Parathyroid adenoma (tissue), 2 donors: ENCODE data around the gene SORL1-AS1.
"Not testable (repeated sequence)": the region's sequence is repeated elsewhere in the genome, so short reads cannot be mapped to it uniquely, and the experiment has no call there.

Experiments used
- H2AFZ ChIP-seq: fragments of 300-600 bp; sonication (generic); one replicate; pipeline ENCODE4 v1.7.0; 2017; ENCODE audit warnings: antibody characterized with exemption, mild to moderate bottlenecking
- H3K27ac ChIP-seq: fragments of 300-600 bp; sonication (generic); one replicate; pipeline ENCODE4 v1.7.0; 2017
- H3K27me3 ChIP-seq: fragments of 300-600 bp; sonication (generic); one replicate; pipeline ENCODE4 v1.7.0; 2017; ENCODE audit warnings: low read length; ENCODE audit not compliant: control insufficient read depth, insufficient read depth
- H3K36me3 ChIP-seq: fragments of 300-600 bp; sonication (generic); one replicate; pipeline ENCODE4 v1.7.0; 2017; ENCODE audit warnings: low read length; ENCODE audit not compliant: control insufficient read depth, insufficient read depth
- H3K4me1 ChIP-seq: fragments of 300-600 bp; sonication (generic); one replicate; pipeline ENCODE4 v1.7.0; 2017; ENCODE audit warnings: control low read depth
- H3K4me2 ChIP-seq: fragments of 300-600 bp; sonication (generic); one replicate; pipeline ENCODE4 v1.7.0; 2017; ENCODE audit warnings: low read length
- H3K4me3 ChIP-seq: fragments of 300-600 bp; sonication (generic); one replicate; pipeline ENCODE4 v1.7.0; 2017; ENCODE audit warnings: low read depth, low read length
- H3K79me2 ChIP-seq: fragments of 300-600 bp; sonication (generic); one replicate; pipeline ENCODE4 v1.7.0; 2017; ENCODE audit warnings: control low read depth
- H3K9ac ChIP-seq: fragments of 300-600 bp; sonication (generic); one replicate; pipeline ENCODE4 v1.7.0; 2017; ENCODE audit warnings: mild to moderate bottlenecking
- H3K9me3 ChIP-seq: fragments of 300-600 bp; sonication (generic); one replicate; pipeline ENCODE4 v1.7.0; 2017; ENCODE audit warnings: low read length; ENCODE audit not compliant: control insufficient read depth
- CTCF ChIP-seq: fragments of 300-600 bp; sonication (generic); IDR thresholded peaks from one replicate; pipeline ENCODE4 v1.7.0; 2017; ENCODE audit warnings: antibody characterized with exemption, mild to moderate bottlenecking
- donor health status: primary hyperparathyroidism.

Gene SORL1-AS1

GRCh38 chr11:121482231-121483129 is 29.7 kb upstream of the SORL1-AS1 start:
- Histone ChIP-seq H3K4me1 (no peaks in the 10 kb centered on the region), H3K36me3 (no peaks in the 10 kb centered on the region), H3K9ac (no peak overlapping the region), H3K9me3 (no peaks in the 10 kb centered on the region), H3K4me2 (no peak overlapping the region), H3K27me3 (no peaks in the 10 kb centered on the region), H2AFZ (no peak overlapping the region), H3K79me2 (no peaks in the 10 kb centered on the region), H3K27ac (no peak overlapping the region), H3K4me3 (no peak overlapping the region)
- TF ChIP-seq CTCF, result no peak

GRCh38 chr11:121481484-121482230 is 28.9 kb upstream of the SORL1-AS1 start:
- not testable (repeated sequence) for H3K36me3 ChIP-seq, H3K79me2 ChIP-seq, H3K9ac ChIP-seq, H3K4me2 ChIP-seq, H3K27ac ChIP-seq, H3K27me3 ChIP-seq, H3K4me1 ChIP-seq, H2AFZ ChIP-seq, H3K4me3 ChIP-seq, H3K9me3 ChIP-seq

DNA sequence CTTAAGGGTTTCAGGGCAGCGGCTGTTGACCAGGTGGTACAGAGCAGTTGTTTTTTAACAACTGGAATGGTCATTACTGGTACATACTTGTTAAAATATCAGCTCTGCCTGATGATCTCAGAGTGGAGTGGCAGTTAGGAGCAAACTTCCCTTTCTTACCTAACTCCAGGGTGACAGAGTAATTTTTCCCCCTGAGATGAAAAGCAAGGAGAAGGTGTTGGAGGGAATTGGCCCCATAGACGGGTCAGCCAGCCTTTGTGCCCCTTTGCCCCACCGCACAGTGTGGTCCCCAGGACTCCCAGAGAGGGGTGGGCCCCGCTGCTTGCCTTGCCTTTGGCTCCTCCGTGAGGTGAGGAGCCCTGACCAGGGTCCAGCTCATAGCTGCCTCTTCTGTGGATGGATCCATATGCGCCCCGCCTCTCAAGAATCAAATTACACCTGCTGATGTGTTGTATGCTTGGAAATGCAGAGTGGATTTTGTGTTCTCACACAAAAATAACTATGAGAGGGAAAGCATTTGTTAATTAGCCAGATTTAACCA is 27.0 kb upstream of the SORL1-AS1 start:
- Histone ChIP-seq H3K36me3 (no peaks in the 10 kb centered on the region), H3K9ac (no peak overlapping the region), H3K4me1 (no peaks in the 10 kb centered on the region), H3K79me2 (no peaks in the 10 kb centered on the region), H2AFZ (no peak overlapping the region), H3K4me2 (no peak overlapping the region), H3K27ac (no peak overlapping the region), H3K27me3 (no peaks in the 10 kb centered on the region), H3K4me3 (no peak overlapping the region), H3K9me3 (no peaks in the 10 kb centered on the region)
- no peak for TF ChIP-seq CTCF

DNA sequence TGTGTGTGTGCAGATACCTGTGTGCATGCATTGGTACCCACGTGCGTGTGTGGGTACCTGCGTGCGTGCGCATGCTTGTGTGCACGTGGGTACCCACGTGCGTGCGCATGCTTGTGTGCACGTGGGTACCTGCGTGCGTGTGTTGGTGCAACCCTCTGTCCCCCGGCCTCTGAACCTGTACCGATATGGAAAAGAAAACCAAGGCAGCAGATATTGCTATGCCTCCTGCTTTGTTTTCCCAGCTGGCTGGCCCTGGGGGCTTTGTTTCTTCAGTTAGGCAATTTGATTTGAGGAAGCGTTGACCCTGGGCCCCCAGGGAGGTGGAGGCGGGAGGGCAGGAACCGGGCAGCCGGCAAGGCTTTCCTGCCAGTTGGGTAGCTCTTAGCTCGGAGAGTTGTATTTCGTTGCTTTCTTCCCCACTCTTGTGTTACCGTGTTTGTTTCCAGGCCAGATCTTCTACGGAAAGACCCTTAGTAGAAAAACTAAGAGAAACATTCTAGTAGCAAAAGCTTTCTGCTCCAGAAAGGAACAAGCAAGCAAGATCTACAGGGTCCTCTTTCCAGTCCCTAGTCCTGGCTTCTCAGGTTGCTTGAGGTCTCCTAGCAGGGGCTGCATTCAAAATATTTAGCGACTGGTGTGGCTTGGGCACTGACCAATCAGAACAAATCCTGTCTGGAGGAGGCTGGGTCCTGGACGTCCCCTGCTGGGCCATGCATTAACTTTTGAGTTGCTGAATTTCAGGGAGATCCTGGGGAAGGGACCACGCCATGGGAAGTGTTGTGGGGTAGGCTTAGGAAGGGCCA is 26.3 kb upstream of the SORL1-AS1 start:
- H3K9ac ChIP-seq, result no peak overlapping the region

More for the DNA sequence above, 26.3 kb upstream of the SORL1-AS1 start:
- TF ChIP-seq CTCF, result no peak
- no peaks in the 10 kb centered on the region for H3K36me3 ChIP-seq
- H3K27ac ChIP-seq, result no peak overlapping the region
- H3K27me3 ChIP-seq, result no peaks in the 10 kb centered on the region
- no peak overlapping the region for H2AFZ ChIP-seq
- H3K79me2 ChIP-seq, result no peaks in the 10 kb centered on the region
- H3K9me3 ChIP-seq, result no peaks in the 10 kb centered on the region
- H3K4me2 ChIP-seq, result no peak overlapping the region
- no peak overlapping the region for H3K4me3 ChIP-seq
- H3K4me1 ChIP-seq, result no peaks in the 10 kb centered on the region
